HG02763 (cell line): Measurements from ENCODE around the gene ZPLD1.
A peak's percentile ranks its signal among the peaks of the same experiment; 100 is the strongest.

Source experiments
- ATAC-seq: cut with Tn5 transposase; IDR thresholded peaks from one replicate; pipeline ENCODE4 v1.9.1; 2021; ENCODE audit warnings: mild to moderate bottlenecking, moderate library complexity; ENCODE audit not compliant: unreplicated experiment

The ZPLD1 gene

DNA sequence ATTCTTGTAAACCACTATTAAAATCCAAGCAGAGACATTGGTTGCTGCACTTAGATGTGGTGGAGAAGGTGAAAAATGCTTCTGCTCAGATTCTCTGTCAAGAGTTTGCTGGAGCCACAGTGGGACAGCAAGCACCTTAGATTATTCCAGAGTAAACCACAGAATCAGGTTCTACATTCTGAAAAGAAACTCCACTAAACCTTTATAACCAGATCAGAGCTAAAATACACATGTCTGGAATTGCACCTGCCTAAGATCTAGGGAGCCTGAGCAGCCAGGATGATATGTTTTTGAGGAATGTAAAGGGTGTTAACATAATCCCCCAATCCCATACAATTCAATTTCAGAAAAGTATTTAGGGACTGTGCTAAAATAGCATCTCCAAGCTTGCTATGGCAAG is at the start of gene ZPLD1:
Gene ZPLD1, plus strand, starts transcription at position 301 of the 400 bp plus-strand sequence. CDS start 3,473 bp downstream, outside the sequence.
- ATAC-seq, result no peak

DNA sequence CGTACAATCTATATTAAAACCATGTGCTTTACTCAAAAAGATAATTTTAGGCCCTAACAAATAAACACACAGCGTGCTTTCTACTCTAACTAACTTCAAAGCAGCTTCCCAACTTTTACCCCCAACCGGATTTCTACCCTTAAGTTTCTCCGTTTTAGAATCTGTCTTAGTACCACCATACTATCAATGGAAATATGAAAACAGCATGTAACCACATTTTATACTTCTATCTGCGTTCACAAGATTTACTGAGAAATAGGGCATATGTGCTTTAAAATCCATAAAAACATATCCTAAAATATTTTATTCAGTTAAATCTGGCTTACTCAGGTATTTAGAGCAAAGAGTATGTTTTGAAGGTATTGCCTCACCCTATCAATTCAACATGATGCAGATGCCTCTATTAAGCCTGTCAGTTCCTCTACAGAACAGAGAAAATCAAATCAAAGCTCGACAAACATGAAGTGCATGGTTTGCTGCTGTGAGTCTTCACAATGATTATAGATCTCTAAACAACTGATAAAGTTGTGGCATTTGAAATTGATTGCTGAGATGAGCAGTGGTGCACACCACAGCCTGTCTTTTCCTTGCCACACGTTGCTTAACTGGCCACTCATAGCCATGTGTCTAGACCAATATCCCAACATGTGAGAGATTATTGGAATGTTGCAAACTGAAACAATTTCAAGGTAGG is 44.5 kb upstream of the ZPLD1 start:
- ATAC-seq, result no peak

DNA sequence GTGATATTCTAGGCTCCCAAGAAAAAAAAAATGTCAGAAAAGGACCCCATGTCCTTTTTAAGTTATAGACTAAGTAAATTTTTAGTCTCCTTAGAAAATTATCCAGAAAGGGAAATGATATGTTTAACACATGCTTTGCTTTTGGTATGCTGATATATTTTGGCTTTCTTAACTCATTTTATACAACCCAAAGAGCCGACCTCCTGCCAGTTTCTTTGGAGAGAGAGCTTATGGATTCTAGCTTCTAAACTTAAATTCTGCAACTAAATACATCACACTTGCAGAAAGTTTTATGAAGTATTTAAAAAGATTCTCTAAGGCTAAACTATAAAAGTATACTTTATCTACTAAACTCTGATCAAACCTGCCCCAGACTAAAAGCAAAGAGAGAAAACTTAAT is 43.9 kb upstream of the ZPLD1 start:
- no peak for ATAC-seq

DNA sequence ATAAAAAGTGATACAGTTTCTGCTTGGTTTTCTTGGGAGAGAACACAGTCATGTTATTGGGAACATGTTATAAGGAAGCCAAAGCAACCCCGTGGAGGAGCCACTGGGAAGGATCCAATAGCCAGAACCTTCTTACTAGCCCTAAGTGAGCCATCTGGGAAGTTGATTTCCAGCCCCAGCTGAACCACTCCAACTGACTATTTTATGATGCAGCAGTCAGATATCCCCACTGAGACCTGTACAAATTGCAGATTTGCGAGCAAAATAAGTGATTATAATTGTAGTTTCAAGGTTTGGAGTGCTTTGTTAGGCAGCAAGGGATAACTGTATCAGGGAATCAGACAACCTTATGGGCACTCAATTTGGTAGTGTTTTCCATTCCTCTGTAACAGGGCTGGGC is 43.3 kb upstream of the ZPLD1 start:
- ATAC-seq, result no peak

DNA sequence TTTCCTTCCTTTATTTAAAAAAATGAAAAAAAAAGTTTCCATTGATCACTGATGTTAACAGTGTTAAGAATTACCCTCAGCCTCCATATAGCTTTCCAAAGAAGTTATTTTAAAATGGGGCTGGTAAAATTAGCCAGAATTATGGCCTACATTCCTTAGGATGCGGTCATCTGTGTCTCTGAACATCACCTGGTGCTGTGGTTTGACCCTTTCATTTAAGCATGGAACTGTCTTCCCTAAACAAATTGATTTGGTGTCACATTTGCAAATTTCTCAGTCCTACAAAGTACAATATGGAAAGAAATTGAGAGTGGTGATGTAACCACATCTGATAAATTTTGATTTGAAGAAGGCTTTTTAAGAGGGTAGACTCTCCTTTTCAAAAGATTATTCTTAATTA is 40.3 kb upstream of the ZPLD1 start:
- ATAC-seq, result no peak

DNA sequence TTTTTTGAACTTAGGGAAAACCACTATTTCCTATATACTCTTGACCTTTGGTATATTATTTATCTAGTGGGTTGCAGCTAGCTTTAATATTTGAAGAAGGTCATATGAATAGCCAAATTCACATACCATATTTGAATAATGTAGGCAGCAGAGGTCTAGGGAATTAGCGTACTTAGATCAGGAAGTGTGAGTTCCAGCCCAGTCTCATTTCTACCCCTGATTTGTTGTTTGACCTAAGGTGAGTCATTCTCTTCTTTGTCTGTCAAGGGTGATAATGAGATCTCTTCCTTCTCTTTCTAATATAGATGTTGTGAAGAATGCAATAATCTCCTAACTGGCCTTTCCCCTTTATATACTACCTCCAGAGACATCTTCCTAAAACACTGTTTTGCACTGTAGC is 36.6 kb upstream of the ZPLD1 start:
- no peak for ATAC-seq

DNA sequence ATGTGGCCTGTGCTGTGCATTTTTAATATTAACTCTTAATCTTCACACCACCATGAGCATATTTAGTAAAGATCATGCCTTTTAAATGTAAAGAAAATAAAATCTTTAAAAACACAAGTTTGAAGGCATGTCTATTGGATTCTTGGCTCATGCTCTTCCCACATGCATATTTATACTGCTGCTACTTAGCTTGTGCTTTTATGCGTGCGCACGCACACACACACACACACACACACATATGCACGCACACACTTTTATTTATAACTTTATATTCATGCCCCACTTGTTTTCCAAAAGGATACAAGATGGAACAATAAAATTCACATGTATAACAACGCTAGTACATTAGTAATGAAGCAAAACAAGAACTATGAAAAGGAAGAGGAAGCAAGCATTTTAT is 36.1 kb upstream of the ZPLD1 start:
- ATAC-seq, result no peak

DNA sequence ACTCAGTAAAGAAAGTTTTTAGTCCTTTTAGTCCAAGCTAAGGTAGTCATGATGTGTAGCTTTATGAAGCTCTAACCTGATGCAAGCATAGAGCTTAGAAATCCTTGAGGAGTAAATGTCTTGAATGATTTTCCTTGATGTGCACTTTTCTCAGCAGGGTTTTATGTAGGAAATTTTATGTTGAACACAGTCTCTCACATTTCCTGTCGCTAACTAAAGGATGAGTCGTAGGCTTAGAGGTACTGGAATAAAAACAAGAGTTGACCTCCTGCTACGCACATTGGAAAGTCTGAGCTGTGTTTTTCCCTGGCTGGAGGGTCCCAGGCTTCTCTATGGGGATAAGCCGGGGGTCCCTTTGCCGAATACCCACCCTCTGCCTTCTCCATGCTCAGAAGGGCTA is 34.7 kb upstream of the ZPLD1 start:
- no peak for ATAC-seq

DNA sequence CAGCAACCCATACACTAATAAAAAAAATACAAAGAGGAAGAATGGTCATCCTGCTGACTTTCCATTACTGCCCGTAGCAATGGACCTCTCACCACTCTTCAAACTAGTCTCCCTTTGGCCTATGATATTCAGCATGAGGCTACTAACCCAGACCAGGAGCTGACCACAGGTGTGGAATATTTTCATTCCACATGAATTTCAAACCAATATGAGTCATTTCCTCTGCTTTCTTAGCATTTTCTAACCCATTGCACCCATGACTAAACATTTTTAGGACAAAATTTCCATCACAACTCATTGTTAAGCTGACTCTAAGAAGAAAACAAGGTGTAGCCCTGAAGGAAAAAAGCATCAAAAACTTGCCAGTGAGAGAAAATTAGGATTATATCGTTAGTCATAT is 34.0 kb upstream of the ZPLD1 start:
- no peak for ATAC-seq

DNA sequence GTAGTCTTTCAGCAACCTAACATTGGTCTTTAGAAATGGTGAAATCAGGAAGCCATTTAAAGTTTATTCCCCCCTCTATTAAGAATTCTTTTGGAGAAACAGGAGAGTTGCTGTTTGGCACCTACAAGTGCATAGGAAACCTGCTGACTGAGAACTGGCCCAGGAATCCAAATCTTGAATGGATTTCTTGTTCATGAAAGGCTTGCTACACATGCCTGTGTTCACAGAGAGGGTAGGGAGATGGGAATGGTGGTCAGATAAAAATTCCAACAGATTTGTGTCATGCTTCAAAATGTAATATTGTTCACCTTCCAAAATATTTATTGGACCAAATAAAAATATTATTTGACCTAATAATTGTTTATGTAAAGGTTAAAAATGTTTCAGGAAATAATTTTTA is 24.2 kb upstream of the ZPLD1 start:
- ATAC-seq, result no peak

DNA sequence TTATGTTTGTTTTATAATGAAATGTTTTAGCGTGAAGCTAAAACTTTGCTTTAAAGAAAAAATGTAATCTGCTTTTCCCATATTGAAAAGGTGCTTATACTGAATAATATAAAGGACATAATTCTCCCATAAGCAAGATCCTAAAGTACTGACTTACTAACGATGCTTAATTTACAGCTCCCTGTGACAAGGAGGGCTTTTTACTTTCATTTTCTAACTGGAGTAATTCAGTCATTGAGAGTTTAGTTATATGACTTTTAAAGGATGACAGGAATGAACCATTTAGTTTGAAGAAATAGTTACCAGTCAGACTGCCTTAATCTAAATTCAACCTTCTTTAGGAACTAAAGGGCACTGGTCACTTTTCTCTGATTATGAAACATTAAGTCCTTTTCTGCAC is 19.3 kb upstream of the ZPLD1 start:
- peak; percentile 64 for ATAC-seq

DNA sequence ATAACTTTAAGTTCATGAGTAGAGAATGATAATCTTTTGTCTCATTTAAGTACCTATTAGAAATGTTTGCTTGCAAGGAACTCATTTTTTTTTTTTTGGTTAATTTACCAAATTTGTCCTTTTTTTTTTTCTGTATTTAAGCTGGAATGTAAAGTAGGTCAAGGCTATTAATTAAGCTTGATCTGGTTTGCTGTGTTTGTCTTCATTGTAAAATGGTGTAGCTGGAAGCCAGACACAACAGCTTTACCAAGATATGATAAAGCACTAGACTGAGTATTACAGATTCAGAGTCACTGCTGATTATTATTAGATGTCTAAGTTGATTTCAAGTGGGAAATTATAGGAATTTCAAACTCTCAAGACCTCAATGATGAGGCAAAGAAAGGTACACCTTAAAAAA is 15.0 kb upstream of the ZPLD1 start:
- no peak for ATAC-seq

DNA sequence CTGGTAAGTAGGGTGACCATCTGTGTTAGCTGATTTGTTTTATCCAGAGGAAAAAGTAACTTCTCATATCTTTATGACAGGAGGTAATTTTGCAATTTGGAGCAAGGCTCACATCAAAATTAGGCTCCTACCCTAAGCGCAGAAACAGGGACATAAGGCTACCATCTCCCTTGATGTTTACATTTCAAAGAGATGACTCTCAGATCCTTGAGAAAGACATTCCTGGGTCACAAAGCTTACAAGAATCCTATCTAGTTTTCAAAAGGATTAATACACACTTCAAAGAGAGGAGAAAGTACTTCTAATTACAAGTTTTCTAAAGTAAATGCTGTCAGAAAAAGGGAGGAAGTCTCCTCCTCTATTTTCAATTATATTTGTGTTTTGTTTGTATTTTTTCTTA is 7.0 kb downstream of the ZPLD1 start:
- no peak for ATAC-seq

DNA sequence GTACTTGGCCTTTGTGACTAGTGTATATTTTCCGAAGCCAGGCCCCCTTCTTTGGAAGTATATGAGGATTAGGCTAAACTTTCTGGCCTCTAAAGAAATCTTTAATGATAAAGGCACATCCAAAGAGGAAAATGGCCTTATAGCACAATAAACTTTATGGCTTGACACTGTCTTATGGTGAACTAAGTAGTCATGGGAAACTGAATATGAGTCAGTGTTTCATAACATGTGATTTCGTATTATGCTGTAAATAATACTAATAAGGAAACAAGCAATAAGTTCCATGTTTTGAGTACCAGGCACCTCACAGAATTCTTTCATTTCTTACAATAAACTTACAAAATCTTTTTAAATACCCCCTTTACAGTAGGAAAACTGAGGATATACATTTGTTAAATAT is 8.2 kb downstream of the ZPLD1 start:
- ATAC-seq, result no peak

DNA sequence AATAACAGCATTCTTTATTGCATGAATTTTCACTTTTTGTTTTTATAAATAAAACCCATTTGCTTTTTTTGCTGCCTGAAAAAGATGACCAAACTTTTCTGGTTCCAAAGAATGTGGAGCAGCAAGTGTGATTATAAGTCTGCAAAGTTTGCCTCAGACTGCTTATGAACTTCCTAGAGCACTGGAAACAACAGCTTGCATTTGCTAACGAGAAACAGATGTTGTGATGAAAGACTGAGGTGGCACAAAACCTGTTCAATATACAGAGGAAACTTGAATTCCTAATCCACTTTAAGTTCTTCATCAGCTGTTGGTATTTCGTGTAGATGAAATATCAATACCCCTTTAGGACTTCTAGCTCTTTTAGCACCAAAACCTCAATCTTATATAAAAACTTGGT is 9.3 kb downstream of the ZPLD1 start:
- ATAC-seq, result no peak

DNA sequence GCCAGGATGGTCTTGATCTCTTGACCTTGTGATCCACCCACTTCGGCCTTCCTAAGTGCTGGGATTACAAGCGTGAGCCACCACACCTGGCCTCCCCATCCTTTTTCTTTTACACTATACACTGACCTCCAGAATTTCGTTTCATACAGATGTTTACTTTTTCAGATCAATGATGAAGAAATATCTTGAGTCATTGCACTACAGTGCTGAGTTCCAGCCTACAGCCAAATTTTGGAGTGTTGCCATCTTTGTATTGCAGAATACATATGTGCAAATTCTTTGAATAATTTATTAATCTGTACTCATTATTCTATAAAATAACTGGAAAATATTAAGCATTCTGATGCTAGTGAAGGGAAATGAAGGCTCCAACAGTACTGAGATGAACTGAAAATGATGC is 12.5 kb downstream of the ZPLD1 start:
- ATAC-seq, result no peak

DNA sequence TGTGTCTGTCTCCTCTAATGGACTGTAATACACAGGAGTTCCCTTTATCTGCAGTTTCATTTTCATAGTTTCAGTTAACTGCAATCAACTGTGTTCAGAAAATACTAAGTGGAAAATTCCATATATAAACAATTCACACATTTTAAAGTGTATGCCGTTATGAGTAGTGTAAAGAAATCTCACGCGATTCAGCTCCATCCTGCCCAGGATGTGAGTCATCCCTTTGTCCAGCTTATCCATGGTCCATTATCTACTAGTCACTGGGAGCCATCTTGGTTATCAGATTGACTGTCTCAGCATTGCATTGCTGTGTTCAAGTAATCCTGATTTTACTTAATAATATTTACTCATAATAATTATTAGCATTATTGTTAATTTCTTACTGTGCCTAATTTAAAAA is 14.5 kb downstream of the ZPLD1 start:
- ATAC-seq, result no peak

DNA sequence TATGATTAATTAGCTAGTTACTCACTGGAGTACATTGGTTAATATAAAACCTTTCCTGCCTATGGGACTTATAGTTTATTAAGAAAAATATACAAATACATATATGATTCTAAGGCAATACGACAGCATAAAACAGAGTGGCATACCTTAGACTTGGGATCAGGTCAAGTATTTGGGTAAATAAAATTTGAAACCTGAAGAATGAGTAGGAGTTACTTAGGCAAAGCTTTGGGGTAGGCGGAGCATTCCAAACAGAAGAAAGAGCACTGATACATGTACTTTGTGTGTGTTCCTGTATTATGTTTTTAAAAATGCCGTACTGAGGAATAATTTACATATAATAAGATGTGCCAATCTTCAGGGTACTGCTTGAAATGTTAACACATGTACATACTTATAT is 15.1 kb downstream of the ZPLD1 start:
- ATAC-seq, result no peak

DNA sequence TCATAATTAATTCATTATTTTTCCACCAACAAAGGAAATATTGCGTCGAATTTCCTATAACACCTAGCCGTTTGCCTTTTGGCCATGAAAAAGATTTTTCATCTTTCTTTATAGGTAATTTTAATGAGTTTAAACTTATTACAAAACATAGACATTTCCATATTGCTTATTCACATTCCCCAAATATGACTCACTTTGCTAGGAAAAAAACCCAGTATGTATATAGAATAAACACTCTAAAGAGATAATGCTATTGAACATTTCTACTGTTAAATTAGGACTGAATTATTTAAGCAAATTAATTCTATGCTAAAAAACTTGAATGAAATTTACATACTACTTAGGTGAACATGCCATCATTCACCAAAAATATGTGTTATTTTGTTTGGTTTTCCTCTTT is 16.2 kb downstream of the ZPLD1 start:
- ATAC-seq, result no peak

DNA sequence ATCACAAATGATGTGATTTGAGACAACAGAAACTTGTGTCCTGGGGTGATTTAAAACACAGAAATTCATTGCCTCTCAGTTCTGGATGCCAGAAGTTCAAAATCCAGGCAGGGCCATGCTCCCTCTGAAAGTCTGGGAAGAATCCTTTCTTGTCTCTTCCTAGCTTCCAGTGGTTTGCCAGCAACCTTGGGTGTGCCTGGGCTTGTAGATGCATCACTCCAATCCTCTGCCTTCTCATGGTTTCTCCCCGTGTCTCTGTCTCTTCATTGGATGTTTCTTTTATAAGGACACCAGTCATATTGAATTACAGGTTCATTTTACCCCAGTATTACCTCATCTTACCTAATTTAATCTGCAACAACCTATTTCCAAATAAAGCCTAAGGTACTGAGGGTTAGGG is 16.7 kb downstream of the ZPLD1 start:
- no peak for ATAC-seq

DNA sequence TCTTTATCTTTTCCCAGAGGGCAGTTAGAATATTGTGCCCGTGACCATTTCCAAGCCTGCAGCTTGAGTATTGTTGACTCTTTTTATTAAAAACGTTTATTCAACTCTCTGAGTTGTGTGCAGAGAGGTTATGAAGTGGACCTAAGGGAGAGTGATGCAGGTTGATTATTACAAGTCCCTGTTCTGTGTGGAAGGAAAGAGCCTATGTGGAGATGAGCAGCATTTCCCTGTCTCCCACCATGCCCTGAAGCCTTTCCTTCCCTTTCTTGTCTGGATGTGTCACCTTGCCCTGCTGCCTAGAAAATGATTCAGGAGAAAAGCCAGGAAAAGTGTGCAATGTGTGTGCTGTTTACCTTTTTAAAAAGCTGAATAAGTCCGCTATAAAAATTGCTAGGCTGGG is 19.4 kb downstream of the ZPLD1 start:
- ATAC-seq, result no peak

DNA sequence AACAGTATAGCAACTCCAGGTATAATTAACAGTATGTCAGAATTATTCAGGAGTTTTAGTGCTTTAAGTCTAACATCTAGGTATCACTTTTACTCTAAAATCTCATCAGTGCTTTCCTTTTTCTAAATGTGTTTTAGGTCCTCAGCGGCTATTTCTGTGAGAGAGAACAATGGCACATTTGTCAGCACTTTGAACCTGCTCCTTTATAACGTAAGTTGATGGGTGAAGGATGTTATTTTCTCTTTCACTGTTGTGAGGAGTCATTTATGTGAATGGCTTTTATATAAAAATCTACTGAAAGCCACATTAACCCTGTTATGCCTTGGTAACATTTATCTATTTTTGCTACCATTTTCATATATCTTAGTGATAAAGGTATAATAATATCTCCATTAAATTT is 22.8 kb downstream of the ZPLD1 start:
- no peak for ATAC-seq

DNA sequence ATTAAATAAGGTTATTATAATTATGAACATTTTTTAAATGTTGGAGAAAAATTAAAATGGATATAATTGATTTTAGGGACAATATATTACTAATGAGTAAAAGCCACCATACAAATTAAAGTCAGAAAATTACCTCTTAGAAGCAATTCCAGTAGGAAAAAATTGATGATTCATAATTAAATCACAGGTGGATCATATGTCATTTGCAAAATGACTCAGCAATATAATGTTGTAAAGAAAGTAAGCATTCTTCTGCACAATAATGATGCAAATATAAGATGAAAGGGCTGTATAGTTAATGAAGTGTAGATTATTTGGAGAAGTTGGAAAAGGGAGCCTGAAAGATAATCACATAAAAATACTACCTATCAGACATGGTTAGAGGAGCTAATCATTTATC is 25.8 kb downstream of the ZPLD1 start:
- no peak for ATAC-seq
